HG02759 (cell line): ENCODE data around the gene APPBP2.
"Not testable (repeated sequence)": the region's sequence is repeated elsewhere in the genome, so short reads cannot be mapped to it uniquely, and the experiment has no call there.

Experiments used
- ATAC-seq: cut with Tn5 transposase; IDR thresholded peaks from one replicate; pipeline ENCODE4 v1.9.1; 2021; ENCODE audit warnings: mild to moderate bottlenecking, moderate library complexity; ENCODE audit not compliant: unreplicated experiment

Gene APPBP2

DNA sequence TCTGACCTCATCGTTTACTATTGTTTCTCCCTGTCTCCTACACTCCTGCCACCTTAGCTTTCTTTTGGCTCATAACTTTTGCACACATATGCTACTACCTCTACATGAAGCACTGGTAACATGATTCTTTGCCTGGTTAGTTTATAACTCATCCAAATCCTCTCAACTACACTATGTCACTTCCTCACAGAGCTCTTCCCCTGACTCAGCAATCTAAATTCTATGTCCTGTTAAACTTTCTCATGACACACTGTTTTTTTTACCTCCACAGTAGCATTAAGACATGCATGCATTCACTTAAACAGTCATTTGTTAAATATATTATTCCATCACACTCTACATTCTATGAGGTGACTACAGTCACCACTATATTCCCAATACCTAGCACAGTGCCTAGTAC lies 19.7 kb downstream of the APPBP2 start:
- no peak for ATAC-seq

DNA sequence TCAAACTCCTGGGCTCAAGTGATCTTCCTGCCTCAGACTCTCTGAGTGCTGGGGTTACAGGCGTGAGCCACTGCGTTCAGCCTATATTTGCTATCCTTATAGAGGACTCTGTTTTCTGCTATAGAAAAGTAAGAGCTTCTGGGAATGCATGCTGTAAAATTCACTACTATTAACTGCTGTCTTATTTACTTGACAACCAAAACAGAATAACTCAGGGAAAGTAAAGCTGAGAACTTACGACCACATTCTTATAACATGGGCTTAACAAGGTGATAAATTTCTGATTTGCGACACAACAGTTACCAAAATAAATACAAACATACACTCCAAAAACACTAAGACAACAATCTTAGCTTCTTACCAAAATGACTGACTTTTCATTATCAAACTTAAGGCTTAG lies 23.9 kb downstream of the APPBP2 start:
- ATAC-seq: no peak

DNA sequence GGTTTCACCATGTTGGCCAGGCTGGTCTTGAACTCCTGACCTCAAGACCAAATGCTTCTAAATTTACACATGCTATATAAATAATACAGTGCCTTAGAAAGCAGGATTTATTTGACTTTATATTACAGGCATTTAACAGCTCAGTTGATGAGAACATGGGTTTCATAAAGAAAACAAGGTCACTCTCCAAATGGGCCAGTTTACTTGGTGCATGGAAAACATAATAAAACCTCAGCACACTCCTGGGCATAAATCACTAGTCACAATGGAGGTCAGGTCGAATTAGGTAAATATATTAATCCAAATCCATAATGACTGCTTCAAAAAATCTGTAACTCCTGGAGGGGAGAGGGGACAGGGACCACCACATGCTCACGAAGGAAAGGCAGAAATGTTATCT lies 24.5 kb downstream of the APPBP2 start:
- ATAC-seq: no peak

DNA sequence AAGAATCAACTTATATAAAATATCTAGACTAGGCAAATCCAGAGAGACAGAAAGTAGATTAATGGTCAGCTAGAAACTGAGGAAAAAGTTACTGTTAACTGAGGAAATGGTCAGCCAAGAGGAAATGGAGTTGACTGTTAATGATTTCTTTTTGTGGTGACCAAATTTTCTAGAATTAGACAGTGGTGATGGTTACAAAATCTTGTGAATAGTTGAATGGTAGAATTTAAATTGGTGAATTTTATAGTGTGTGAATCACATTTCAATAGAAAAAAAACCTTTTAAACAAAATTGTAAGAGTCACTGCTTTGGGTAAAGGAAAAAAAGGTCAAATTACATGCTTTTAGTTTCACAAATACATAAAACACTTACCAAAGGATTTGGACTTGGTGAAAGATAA lies 30.0 kb downstream of the APPBP2 start:
- no peak for ATAC-seq

DNA sequence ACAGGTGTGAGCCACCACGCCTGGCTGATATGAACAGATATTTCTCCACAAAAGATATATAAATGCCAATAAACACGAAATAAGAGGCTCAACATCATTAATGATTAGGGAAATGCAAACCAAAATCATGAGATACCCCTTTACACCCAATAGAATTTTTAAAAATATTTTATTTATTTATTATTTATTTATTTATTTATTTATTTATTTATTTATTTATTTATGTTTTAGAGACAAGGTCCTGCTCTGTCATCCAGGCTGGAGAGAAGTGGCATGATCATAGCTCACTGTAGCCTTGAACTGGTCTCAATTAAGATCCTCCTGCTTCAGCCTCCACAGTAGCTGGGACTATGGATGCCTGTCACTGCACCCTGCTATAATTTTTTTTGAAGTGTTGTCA lies 30.8 kb downstream of the APPBP2 start:
- no peak for ATAC-seq

DNA sequence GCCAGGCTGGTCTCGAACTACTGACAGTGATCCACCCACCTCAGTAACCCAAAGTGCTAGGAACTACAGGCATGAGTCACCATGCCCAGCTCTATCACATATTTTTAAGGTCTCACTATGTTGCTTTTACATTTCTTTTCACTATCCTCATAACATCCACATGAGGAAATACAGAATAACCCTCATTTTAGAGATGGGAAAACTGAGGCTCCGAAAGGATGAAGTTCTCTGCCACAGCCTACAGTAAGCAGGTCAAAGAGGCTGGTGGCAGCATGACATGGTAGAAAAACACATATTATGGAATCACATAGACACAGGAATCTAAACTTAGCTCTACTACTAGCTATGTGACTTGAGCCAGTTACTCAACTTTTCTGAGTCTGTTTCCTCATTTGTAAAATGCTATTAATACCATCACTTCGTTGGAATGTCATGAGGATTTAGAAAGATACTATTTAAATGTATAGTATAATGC lies 32.2 kb downstream of the APPBP2 start:
- no peak for ATAC-seq

DNA sequence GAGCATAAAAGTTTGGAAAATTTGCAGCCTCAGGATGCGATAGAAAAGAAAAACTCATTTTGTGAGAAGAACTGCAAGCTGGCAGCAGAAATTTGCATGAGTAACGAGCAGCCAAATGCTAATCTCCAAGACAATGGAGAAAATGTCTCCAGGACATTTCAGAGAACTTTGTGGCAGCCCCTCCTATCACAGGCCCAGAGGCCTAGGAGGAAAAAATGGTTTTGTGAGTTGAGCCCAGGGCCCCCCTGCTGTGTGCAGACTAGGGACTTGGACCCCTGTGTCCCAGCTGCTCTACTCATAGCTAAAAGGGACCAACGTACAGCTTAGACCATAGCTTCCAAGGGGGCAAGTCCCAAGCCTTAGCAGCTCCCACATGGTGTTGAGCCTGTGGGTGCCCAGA lies 34.3 kb downstream of the APPBP2 start:
- no peak for ATAC-seq

DNA sequence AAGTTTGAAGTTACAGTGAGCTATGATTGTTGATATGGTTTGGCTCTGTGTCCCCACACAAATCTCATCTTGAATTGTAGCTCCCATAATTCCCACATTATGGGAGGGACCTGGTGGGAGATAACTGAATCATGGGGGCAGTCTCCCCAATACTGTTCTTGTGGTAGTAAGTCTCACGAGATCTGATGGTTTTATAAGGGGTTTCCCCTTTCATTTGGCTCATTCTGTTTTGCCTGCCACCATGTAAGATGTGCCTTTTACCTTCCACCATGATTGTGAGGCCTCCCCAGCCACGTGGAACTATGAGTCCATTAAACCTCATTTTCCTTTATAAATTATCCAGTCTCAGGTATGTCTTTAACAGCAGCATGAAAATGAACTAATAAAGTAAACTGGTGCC lies 35.4 kb downstream of the APPBP2 start:
- not testable (repeated sequence) for ATAC-seq

DNA sequence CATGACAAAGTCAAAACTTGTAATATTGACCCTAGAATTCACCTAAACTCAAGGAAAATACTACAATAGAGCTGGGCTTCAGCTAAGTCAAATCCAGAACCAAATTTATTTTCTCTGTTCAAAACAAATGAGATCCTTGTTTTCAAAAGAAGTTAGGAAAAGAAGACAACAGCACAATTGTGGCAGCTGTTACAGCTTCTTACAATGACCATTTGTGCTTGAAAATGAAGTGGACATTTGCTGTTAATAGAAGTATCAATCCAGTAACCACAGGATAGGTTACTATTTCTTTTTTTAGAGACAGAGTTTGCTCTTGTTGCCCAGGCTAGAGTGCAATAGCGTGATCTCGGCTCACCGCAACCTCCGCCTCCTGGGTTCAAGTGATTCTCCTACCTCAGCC lies 44.4 kb downstream of the APPBP2 start:
- ATAC-seq: no peak

DNA sequence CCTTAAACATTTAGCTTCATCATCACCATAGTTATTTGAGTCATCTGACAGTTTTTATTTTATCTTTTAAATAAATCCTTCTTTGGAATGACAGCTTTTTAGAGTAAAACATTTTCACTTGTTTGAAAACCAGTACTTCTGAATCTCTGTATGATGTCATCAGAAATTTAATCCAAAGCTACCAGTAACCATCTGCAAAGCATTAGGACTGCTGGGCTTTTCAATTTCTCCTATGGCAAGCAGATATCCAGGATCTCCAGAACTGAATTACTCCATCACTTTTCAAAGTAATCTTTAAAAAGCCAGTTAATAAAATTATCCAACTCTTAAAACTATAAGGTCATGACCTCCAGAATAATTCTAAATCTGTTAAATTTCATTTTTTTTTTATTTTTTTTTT lies 52.3 kb downstream of the APPBP2 start:
- no peak for ATAC-seq

DNA sequence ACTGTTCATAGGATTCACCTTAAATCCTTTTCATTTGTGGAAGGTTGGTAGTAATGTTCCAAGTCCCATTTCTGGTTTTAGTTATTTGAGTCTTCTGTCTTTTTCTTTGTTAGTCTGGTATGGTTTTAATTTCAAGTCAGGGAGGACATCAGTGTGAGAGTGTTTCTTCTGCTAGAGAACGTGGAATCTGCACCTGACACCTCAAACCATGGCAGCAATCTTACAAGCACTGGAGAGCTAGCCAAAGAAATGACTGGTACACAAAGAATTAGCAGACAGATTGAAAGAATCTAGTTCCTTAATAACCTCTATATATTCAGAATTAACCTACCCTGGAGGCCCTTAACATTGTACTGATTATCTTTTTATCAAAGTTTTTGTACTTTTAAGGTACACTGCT lies 53.6 kb downstream of the APPBP2 start:
- no peak for ATAC-seq

DNA sequence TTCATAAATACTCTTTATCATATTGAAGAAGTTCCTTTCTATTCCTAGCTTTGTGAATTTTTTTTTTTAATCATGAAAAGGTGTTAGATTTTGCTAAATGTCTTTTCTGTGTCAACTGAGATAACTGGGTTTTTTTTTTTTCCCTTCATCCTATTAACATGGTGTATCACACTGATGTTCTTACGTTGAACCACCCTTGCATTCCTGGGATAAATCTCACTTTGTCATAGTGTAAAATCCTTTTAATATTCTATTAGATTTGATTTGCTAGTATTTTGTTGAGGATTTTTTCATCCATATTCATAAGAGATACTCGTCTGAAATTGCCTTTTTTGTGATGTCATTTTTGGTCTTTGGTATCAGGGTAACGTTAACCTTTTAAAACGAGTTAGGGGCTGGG lies 54.6 kb downstream of the APPBP2 start:
- ATAC-seq: no peak

DNA sequence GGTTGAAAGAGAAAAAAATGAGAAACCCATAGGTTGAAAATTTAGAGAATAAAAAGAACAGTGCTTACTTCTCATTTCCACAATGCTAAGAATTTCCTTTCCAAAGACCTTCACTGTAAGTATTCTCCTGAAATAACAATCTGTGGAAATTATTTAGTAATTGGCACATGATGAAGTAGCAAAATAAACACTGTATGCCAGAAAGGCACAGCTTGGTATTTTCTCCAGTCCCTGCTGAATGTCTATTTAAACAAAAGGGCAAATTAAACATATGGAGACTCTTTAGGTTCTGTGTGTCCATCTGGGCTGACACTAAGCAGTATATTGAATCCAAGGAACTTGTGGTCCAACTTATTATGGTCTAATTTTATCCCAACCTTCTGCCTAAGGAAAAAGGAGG lies 57.7 kb downstream of the APPBP2 start:
- ATAC-seq: no peak

DNA sequence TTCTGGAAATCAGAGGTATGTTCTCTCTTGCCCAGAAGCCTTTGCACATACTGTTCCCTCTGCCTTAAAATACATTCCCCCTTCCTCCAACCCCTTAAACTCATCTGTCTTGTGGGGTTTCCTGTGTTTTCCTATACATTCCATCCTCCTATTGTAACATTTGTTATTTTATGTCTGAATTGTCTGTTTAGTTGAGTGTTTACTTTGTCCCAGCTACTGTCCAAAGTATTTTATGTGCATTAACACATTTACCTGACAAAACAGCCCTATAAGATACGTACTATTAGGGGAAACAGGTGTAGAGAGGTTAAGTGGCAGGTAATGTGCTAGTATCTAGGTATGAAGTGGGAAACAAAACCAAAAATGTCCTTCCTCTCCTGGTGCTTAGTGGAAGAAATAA lies 61.7 kb downstream of the APPBP2 start:
- no peak for ATAC-seq

DNA sequence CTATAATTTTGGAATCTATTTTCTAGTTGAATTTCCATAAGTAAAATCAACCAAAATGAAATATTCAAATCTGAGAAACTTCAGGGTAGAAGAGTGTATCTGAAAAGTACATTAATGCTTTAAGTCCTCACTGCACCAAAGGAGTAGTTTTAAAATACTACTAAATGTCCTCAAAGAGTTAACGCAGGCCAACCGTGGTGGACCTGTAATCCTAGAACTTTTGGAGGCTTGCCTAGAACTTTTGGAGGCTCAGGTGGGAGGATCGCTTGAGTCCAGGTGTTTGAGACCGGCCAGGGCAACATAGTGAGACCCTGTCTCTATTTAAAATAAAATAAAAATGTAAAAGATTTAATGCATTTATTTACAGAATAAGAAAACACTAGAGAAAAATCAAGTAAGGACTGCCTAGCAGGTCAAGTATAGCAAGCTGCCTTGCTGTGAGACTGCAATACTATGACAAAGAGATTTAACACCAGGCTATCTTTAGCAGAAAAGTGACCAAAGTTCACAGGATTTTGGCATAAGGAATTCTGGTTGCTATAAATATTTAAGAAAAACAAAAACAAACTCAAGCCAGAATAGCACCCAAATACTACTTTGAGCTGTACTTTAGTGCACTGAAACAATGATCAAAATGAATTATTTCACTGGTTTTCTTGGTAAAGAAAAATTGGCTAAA lies 62.7 kb downstream of the APPBP2 start:
- no peak for ATAC-seq

DNA sequence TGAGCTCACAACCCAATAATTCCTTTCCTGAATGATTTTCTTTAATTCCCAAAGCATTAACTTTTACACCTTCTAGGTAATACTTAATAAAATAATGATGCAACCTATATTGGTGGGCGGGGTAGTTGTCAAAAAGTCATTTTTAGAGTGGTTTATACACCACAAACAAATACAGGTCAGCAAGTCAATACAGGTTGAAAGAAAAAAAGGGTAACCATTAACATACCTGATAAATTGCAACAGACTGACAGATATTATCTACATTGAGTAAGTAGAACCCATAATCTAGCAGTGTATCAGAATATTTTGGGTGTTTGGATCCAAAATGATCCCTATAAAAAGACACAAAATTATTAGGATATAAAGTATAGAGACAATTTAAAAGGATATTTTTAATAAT lies 64.5 kb downstream of the APPBP2 start:
- no peak for ATAC-seq

DNA sequence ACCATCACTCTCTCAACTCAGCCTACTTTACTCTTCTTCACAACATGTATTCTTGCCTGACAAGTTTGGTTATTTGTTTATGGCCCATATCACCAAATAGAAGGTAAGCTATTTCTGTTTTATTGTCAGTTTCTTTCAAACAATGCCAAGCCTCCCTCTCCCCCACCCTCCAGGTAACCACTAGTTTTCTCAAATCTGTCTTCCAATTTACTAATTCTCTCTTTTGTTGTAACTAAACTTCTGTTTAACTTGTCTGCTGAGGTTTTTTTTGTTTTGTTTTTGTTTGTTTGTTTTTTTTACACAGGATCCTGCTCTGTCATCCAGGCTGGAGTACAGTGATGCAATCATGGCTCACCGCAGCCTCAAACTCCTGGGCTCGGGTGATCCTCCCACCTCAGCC lies 68.9 kb downstream of the APPBP2 start:
- no peak for ATAC-seq

DNA sequence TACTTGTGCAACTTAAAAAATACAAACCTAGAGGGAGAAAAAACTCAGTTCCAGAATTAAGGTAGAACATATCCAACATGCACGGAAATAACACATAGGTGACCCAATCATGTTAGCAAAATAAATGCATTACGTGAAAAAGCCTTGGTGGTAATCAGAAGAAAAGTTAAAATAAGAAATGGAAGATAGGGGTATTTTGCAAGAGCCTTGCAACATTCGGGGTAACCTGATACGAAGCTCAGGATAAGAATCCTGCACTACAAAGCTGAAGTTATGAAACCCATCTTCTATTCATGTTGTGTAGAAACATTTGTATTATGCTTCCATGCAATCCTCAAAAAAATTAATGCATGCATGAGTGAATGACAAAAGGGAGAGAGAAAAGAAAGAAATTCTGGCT lies 70.7 kb downstream of the APPBP2 start:
- no peak for ATAC-seq

DNA sequence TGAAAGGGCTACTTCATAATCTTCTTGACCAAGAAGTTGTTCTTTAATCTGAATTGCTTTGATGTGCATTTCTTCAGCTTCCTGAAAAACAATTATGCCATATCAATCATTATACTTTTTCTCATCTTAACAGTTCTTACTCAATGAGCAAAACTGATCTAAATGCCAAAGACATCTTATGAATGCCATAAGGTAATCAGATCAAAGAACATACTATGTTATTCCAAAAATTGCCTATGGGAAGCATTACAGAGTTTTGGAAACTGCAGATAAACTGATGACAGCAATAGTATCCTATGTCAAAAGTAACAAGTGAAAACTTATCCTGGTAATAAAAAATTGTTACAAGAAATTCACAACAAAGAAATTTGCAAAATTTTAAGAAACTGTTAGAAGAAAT lies 74.1 kb downstream of the APPBP2 start:
- ATAC-seq: no peak

DNA sequence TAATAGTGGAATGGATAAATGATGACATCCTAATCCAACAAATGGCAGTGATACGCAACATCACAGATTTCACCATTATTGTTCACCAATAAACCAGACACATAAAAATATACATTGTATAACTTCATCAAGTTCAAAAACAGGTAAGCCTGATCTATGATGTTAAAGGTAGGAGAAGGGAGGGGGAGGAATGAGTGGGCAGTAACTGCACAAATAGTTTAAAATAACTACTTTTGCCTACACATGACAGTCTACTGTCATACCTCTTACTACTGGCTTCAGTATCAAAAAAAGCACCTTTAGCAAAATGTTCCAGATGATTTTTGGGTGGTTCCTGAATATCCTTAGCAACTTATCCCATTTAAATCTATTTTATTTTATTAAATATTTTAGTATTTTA lies 75.0 kb downstream of the APPBP2 start:
- ATAC-seq: no peak

DNA sequence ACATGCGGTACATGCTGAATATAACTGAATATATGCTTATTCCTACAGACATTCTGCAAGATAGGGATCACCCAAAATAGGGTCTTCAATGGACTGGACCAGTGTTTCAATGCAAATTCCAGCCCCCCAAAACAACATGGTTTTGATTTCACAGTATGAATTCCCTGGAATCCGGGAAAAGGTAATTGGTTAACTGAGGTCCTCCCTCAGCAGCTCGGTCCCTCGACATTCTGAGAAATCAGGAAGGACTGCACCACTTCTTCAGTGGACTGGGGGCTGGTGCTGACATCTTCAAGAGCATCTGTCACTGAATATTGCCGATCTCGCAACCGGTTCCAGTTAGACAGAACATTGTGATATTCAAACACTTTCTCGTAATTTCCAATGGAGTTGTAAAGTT lies 78.7 kb downstream of the APPBP2 start:
- ATAC-seq: no peak

DNA sequence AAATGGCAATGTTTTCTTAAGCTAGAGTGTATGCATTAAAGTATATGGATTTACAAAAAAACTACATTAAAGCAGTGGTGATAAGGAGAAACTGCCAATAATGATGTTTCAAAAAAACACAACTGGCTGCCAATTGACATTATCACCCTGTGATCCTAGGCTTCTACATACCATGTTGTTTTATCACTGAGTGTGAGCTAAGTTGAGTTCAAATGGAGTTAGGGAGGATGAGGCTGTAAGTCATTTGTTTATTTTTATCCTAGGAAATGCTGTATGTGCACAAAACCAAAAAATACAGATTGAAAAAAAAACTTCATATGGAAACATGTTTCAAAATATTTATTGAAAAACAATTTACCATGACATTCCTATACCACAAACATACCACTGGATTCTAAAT lies 80.9 kb downstream of the APPBP2 start:
- no peak for ATAC-seq

DNA sequence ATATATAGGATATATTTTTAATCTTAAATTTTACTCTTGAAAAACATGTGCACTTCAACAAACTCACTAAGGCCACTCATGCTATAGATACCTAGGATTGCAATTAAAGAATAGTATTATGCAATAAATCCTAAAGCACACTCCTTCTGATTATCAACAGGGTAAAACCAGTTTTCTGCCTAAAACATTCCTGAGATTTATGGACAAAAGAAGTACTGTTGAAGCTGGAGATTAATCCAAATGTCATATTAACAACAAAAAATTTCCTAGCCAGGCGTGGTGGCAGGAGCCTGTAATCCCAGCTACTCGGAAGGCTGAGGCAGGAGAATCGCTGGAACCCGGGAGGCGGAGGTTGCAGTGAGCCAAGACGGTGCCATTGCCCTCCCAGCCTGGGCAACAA lies 82.3 kb downstream of the APPBP2 start:
- ATAC-seq: no peak
